ENCODE data around the gene ACKR1.

The ACKR1 gene

DNA sequence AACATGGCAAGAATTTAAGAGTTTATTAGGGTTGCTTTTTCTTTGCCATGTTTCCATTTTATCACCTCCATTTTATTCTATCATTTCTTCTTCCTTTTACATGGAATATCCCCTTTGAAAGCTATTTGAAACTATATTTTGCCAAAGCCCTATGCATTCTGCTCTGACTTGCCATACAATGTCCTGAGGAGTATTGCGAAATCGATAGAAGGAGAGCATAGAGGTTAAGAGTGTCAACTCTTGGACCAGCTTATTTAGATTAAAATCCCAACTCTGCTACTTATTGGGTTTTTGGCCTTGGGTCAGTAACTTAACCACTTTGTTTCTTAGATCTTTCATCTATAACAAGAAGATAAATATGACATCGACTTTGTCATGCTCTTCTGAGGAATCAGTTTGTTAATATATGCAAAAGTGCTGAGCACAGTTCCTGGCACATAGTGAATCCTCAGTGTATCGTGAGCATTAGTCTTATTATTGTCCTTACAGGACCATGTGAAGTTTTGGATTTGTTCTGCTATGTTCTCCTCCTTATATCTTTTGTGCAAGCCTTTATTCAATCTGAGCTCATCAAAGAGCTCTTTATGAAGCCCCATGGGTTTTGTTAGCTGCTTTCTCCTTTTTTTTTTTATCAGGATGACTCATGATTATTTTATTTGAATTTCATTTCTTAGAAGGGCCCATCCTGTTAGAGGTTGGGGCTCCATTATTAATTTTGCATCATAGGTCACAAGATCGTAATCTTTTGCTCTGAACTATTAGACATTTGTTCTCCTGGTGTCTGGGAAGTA is 17.6 kb downstream of the ACKR1 start:
- no peak for DNase-seq (ENCODE audit: low read depth)

DNA sequence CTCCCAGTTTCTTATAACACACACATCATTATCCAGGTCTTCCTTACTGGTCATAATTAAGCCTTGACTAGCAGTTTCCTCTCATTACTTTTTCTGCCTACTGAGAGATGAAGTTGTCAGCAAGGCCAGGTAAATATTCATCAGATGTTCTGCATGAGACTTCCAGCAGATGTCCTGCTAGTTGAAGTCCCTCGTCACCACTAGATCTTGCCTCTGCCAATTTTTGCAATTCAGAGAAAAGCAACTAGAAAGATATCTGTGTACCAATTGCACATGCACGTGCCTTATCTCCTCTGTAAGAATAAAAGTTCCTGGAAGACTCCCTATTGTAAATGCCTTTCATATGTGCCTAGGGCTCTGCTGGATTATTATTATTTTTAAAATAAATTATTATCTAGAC is 18.3 kb downstream of the ACKR1 start:
- DNase-seq (ENCODE audit: low read depth): no peak

DNA sequence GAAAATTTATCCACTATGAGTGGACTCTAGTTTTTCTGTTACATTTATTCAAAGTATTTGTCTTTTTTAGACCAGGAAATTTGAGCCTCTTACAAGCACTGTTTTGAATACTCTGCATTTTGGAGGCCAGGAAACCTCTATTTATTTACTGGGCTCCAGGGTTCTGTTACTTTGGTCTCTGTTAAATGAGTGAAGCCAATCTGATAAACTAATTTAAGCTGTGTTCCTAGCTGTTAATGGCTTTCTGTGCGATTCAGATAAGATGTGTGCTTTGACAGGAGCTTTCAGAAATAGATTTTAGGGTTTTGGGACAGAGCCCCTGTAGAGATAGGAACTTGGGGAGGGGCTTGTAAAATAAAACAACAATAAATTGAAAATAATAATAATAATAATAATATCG is 23.9 kb downstream of the ACKR1 start:
- no peak for DNase-seq (ENCODE audit: low read depth)

DNA sequence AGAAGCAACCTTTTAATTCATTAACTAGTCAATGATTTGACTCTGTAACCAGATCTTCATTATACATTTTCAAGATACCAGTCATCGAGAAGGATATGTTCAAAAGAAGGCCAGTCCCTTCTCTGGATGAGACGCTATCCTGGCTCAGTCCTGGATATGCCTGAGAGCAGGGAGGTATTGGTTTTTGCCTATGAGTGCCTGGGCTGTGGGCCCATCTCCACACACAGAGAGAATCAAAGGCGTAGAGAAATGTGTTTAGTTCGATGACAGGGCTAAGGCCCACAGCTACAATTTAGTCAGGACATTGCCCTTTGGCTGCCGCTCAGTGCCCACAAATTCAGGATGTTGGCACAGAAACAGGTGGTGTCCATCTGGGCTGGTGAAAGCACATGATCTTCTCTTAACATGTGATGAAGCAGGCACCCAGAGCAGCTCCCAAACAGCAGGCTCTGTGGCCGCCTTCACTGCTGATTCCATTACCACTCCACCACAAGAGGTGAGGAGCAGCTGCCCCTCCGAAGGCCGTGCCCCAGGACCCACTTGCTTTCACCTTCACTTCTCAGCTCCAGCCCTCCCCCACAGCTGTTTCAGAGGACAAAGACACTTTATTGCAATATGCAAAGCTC is 24.7 kb downstream of the ACKR1 start:
- DNase-seq (ENCODE audit: low read depth): no peak

DNA sequence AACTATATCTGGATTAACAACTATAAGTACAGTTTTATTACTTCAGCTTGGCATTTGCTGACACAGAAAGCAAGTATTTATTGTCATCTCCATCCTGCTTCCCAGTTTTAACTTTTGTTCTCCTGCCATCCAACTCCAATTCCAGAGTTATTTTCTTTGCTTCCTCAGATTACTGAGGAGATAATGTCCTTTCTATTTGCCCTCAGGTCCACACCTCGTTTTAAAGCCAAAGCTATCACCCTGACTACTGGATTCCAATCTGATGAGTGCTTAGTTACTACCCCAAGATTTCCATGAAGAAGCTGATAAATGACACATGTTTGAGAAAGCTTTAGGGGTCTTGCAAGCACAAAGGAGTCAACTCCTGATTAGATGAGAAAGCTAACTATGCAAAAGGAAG is 25.2 kb downstream of the ACKR1 start:
- DNase-seq (ENCODE audit: low read depth): no peak

DNA sequence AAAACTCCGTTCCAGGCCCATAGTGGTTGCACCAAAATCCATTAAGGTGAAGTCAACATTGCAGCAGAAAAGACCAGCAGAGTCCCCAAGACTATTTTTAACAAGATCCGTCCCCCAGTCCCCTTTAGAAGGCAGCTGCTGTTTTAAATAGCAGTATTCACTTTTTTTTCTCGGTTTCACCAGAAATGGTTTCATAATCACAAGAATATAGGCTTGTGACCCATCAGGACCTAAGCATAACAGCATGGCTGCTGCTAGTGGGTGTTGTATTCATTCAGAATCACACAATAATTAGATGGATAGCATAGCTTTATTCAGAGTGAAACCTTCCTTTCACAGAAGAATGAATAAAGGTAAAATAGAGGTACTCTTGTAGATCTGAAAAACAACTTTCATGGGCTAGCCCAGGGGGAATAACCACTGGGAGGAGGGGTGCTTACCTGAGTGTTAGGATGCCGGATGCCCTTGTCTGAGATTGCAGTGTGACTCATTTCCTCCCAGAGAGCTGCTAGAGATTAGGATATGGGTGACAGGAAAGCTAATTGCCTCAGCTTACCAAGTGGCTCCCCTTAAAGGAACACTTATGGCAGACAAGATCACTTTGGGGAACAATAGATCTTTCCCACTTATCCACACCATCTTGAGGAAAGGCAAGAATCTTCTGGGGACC is 35.0 kb downstream of the ACKR1 start:
- no peak for DNase-seq (ENCODE audit: low read depth)

DNA sequence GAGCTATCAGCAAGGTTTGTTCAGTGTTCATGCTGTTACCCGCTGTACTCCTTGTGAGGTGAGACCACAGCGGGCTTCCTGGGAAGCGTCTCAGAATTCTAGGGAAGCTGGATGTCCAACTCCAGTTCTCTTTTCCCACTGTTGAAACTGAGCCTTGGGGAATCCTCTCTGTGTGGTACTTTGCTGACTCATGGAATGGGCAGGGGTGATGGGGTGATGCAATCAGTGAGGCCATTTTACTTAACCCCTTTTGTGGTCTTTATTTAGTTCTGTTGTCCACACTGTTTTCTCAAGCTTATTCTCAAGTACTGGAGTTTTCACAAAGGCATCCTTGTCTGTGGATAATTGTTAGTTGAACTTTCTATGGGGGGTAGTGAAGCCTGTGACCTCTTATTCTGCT is 42.6 kb downstream of the ACKR1 start:
- DNase-seq (ENCODE audit: low read depth): no peak

DNA sequence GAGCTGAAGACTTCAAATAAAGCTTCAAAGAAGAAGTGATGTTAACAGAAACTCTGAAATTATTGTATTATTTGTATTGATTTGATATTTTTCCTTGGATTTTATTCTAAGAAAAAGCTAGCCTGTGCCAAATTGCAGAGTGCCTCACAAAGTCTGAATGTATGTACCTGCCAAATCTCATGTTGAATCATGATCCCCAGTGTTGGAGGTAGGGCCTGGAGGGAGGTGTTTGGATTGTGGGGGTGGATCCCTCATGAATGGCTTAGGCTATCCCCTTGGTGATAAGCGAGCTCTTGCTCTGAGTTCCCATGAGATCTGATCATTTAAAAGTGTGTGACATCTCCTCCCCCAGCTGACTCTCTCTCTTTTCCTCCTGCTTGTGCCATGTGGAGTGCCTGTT is 43.6 kb downstream of the ACKR1 start:
- DNase-seq (ENCODE audit: low read depth): no peak

DNA sequence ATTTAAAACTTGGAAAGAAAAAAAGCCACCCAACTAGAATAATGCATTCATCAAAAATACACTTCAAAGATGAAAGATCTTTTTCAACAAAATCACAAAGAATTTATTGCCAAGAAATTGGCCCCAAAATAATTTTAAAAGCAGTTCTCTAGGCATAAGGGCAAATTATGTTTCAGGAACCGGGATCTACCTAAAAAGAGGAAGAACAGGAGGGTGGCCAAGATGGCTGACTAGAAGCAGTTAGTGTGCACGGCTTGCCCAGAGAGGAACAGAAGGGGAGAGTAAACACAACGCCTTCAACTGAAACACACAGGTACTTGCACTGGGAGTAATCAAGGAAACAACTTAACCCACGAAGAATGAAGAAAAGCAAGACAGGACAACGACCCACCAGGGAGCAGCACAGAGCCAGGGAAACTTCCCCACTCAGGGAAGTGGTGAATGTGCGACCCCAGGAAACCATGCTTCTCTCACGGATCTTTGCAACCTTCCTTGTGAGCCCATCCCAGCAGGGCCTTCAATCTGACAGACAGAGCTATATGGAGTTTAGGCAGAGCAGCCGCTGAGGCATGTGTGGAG is 46.1 kb downstream of the ACKR1 start:
- DNase-seq (ENCODE audit: low read depth): no peak

Data from stimulated activated CD8-positive, alpha-beta memory T cell treated with anti-CD3 and anti-CD28 coated beads, Interleukin-15, amount 100 ng/mL, for 1 hour (primary cell).